COLO668 (cell line): Measurements from ENCODE around the gene FNDC8.
"Not testable (repeated sequence)": the region's sequence is repeated elsewhere in the genome, so short reads cannot be mapped to it uniquely, and the experiment has no call there.

Experiments used
- DNase-seq: peaks from one replicate; lab custom pipeline; 2025; ENCODE audit not compliant: unreplicated experiment; lab: John Stamatoyannopoulos, UW

The FNDC8 gene

DNA sequence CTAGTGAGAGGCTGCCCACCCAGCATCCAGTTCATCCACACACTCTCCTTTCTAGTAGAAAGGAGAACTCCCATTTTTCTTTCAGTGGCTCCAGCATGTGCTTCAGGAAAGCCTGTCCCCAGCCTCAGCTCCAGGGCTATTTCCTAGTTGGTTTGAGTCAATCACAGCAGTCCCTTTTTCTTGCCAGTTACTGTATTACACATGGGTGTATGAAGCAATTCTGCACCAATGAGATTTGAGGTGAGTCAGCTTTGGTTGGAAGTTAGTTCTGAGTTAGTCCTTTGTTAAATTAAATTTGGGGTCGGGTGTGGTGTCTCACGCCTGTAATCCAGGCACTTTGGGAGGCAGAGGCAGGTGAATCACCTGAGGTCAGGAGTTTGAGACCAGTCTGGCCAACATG lies 26.5 kb upstream of the FNDC8 start:
- DNase-seq: no peak

DNA sequence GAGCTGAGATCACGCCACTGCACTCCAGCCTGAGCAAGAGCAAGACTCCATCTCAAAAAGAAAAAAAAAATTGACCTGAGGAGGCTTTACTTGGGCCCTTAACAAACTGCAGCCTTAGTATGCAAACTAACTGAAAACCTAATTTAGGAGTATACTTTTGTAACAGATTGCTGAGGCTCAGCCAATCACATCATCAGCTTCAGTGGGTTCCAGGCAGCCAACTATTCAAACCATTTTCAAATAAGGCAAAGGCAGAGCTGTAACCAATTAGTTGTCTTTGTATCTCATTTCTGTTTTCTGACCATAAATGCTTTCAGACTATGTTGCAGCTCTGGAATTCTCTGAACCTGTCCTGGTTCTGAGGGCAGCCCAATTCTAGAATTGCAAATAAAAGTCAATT lies 25.7 kb upstream of the FNDC8 start:
- no peak for DNase-seq

GRCh38 chr17:35097776-35098175 lies 23.6 kb upstream of the FNDC8 start:
- no peak for DNase-seq

- no peak for DNase-seq
Observed at GRCh38 chr17:35099908-35100307, 21.5 kb upstream of the FNDC8 start.

- DNase-seq: no peak
Observed at GRCh38 chr17:35101036-35101435, 20.4 kb upstream of the FNDC8 start.

DNA sequence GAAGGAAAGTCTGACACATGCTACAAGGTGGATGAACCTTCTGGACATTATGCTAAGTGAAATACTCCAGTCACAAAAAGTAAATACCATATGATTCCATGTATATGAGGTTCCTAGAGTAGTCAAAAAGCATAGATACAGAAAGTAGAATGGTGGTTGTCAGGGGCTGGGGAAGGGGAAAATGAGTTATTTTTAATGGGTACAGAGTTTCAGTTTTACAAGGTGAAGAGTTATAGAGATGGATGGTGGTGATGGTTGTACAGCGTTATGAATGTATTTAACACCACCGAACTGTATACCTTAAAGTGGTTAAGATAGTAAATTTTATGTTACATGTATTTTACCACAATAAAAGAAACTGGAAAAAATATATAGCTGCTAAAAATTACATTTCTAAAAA lies 19.7 kb upstream of the FNDC8 start:
- no peak for DNase-seq

DNA sequence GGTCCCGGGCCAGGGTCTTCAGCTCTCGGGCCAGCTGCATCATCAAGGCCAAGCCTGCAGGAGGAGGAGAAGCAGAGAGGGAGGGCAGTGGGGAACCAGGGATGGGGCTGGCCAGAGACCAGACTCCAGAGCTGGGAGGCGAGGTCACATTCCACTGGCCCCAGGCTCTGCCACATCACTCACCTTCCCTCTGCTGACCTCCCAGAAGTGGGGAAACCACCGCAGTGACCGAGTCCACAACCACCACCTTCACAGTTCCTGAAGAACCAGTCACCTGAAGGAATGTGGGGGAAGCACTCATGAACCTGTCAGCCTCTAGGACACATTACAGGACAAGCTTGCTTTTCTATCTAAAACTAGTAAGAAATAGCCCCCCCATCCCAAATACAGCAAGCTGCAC lies 18.1 kb upstream of the FNDC8 start:
- no peak for DNase-seq

DNA sequence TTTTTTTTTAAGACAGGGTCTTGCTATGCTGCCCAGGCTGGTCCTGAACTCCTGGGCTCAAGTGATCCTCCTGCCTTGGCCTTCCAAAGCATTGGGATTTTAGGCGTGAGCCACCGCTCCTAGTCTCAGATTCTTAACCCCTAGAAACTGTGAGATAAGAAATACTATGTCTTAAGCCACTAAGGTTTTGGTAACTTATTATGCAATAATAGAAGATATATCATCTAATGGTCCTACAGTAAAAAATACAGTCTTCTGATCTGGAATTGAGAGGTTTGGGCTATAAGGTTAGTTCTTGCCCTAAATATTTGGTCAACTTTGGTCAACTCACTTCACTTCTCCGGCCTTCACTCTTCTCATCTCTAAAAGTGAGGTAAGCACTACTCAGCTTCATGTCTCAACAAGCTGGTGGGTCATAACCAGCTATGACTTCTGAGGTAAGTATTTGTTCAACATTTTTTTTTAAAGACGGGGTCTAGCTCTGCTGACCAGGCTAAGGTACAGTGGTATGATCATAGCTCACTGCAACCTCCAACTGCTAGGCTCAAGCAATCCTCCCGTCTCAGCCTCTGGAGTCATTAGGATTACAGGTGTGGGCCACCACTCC lies 16.5 kb upstream of the FNDC8 start:
- DNase-seq: no peak

DNA sequence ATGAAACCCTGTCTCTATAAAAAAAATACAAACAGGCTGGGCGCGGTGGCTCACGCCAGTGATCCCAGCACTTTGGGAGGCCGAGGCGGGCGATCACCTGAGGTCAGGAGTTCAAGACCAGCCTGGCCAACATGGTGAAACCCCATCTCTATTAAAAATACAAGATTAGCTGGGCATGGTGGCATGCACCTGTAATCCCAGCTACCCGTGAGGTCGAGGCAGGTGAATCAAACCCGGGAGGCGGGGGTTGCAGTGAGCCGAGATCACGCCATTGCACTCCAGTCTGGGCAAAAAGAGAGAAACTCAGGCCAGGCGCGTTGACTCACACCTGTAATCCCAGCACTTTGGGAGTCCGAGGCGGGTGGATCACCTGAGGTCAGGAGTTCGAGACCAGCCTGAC lies 10.6 kb upstream of the FNDC8 start:
- DNase-seq: not testable (repeated sequence)

DNA sequence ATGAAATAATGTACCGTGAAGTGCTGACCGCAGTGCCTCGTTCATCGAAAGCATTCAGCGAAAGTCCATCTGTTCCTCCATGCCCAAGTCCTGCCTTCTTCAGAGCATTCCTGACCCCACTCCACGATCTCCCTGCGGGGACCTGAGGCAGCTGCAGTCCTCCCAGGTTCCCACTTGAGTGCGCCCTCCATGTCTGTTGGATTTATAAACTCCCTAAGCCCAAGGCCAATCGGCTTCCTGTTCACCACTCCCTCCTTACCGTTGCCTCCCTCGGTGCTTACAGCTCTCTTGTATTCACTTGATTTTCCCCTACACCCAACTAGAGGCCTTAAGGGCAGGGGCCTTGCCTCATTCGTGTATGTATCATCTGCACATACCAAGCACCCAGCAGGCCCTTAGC lies 4.6 kb upstream of the FNDC8 start:
- DNase-seq: no peak

DNA sequence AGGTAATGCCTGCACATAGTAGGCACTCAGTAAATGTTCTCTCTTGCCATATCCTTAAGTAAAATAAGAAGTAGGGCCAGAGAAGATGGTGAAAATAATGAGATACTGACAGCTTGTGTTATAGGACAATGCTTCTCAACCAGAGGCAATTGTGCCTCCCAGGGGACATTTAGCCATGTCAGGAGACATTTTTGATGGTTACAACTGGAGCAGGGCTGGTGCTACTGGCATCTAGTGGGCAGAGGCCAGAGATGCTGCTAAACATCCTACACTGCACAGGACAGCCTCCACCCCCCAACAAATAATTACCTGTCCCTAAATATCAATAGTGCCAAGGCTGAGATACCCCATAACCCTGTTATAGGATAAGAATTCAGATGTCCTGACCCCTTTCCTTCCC lies 3.4 kb upstream of the FNDC8 start:
- DNase-seq: no peak

GRCh38 chr17:35119370-35120165 lies 1.8 kb upstream of the FNDC8 start, which contains the start of gene RAD51D:
RAD51D (minus strand) TSS chr17:35119860; CDS start chr17:35119613, 247 bp downstream.
- DNase-seq: peak; percentile 79

DNA sequence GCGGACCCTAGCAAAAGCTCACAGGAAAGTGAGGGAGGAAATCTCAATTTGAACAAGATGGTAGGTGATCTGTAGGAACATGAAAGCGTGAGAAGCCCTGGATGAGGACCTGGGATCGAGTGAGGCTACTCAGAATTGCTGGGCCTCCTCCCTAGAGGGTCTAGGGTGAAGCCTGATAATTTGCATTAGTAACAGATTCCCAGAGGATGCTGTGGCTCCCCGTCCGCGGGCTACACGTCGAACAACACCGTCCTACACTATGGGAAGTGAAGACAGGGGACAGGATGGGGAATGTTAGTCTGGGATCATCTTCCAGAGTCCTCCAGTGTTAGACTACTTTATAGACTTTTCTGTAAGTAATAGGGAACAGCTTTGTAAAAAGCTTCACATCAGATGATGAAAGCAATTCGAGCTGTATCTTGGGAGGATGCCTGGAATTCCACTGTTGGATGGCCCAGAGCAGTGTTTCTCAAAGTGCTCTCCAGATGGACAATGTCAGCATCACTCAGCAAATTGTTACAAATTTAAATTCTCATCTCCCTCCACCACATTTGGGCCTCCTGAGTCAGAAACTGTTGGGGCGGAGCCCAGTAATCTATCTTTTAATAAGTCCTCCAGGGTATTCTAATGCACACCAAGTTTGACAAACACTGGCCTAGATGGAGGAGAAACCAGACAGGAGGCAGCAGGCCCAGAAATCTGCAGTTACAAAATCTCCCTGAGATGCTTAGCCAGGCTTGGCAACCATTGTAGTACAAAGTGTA lies 6.5 kb downstream of the FNDC8 start:
- DNase-seq: no peak

DNA sequence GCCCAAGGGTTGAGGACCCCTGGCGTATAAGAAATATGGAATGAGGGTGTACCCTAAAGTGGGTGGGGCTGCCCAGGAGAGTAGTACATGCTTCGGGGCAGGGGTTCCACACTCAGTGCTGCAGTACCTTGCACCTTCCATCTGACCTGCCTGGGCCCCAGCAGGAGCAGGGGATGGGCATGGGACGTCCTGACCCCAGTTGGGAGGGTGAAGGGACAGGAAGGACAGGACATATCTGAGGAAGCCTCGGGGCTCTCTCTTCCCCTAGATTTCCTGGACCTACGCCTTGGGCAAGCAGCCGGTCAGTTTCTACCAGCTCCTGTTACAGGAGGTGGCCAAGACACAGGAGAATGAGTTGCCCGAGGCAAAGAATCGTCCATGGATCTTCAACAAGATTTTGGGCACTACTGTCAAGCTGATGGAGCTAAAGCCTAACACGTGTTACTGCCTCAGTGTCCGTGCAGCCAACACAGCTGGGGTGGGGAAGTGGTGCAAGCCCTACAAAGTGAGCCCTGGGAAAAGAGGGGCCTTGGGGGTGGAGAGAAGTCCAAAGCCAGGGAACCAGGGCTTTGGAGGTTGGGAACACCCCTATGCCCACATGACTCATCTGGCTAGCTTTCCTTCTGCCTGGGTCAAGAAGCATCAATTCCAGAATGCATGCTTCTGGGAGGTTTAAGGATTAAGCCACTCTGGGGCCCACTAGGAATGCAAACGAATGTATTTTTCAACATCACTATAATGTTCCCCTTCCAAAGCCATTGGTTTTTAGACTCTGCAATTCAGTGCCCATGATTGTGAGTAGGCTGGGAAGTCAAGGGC lies 7.9 kb downstream of the FNDC8 start:
- no peak for DNase-seq

DNA sequence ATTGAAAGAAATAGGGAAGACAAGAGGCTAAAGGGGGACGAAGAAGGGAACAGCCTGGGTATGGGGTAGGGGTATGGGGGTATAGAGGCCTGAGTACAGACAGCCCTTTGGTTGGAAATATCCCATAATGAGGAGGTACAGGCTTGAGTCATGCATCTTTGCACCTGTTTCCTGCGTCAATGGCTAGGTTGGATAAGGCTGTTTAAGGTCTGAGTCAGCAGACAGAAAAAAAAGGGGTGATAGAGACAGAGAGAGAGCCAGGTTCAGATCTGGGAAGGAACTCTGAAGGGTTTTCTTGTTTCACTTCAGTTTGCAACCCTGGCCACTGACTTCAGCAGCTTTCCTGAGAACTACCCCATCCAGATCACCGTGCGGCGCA lies 8.5 kb downstream of the FNDC8 start:
- no peak for DNase-seq

GRCh38 chr17:35130392-35130791 lies 9.0 kb downstream of the FNDC8 start:
- DNase-seq: no peak

DNA sequence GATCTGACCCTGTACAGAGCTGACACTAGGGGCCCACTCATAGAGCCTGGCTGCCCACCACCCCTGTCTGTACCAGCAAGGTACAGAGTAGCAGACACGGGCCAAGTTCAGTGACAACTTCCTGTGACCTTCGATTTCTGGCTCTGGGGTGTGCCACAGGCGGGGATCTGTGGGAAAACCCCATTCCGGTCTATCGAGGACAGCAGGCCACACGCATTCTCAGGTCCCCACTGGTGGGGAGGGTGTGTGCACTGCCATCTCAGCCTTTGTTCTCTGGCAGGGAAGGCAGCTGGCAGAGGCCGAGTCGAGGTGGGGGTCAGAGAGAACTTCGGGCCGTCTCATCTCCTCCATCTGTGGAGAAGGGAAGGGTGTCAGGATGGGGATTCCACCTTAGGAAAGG lies 10.7 kb downstream of the FNDC8 start:
- no peak for DNase-seq

DNA sequence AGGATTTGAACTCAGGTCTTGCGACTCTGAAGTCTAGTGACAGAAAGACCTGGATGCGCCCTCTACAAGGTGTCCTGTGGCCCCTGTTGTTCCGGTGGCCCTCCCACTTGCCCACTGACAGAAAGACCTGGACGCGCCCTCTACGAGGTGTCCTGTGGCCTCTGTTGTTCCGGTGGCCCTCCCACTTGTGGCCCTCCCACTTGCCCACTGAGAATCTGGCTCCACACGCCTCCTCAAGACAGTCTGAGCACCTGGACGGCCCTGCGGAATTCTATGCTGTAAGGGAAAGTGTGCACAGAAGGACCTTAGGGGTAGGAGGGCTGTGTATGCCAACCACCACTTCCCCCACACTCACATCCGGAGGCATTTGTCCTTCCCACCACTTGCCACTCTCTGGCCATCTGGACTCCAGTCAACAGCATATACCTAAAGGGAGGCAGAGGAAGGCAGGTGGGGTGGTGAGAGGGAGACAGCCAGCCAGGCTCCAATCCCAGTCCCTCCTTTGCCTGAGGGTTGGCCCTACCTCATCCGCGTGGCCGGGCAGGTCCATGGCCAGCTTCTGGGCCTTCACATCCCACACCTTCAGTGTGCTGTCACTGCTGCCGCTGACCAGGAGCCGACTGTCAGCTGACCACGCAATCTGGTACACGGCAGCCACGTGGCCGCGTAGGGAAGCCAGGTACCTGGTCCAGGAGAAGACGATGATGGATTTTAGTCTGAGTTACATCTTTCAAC lies 11.6 kb downstream of the FNDC8 start:
- no peak for DNase-seq

DNA sequence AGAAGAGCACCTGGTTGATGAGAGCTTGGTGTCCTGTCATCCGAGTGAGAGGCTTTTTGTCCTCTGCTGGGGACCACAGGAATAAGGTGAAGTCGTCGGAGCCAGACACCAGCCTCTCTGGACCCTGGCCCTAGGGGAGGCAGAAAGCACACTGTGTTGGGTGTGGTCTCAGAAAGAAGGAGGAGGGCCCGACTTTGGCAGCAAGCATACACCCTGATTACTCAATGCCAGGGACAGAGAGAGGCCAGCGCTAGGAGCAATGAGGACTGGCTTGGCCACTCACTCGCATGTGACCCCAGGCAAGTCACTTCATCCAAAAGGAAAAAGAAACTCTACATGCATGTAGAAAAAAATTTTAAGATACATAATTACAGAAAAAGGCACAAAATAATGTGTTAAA lies 13.9 kb downstream of the FNDC8 start:
- DNase-seq: no peak

DNA sequence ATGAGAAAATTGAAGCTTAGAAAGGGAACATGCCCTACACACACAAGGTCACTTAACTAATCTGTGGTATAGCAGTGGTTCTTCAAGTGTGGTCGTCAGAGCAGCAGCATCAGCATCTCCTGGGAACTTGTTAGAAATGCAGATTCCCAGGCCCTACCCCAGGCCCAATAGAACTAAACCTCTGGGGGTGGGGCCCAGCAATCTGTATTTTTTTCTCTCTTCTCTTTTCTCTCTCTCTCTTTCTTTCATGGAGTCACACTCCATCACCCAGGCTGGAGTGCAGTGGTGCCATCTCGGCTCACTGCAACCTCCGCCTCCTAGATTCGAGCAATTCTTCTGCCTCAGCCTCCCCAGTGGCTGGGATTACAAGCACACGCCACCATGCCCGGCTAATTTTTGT lies 16.8 kb downstream of the FNDC8 start:
- DNase-seq: no peak
